Amniotic epithelial cell (primary cell): Measurements from ENCODE around the gene IQGAP2.
"Not testable (repeated sequence)": the region's sequence is repeated elsewhere in the genome, so short reads cannot be mapped to it uniquely, and the experiment has no call there.

ENCODE experiments used
- DNase-seq: peaks from one replicate; pipeline ENCODE4 v3.0.0-alpha.2; 2010; ENCODE audit warnings: low read depth

IQGAP2 gene

DNA sequence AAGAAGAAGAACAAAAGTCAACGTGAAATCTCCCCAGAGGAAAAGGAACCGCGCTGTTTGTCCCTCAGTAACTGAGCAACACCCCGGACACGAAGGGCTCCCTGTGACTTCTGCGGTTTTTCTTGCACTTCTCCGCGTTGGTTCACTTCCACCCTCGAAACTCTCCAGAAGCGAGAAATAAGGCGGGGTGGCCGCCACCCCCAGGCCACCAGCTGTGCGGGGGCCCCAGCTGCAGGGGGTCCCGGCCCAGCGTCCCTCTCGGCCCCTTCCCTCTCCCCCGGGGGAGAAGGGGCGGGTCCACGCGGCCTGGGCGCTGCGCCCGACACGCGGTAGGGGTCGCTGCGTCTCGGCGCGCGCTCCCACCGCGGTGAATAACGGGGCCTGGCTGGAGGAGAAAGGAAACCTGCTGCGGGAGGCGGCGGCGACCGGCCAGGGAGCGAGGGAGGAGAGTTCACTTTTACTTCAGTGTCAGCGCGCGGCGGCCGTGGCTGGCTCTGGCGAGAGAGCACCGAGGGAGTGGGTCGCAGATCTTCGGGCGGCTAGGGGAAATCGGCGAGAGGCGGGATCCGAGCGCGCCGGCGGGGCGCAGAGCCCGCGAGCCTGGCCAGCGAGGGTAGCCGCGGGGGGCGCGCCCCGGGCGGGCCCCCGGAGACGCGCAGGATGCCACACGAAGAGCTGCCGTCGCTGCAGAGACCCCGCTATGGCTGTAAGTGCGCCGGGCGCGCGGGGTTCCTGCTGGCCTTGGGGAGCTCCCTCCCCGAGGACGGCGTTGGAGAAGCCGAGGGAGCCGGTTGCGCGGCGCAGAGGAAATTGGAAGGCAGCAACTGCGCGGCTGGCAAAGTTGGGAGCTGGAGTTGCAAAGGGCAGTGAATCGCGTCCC lies at the start of gene IQGAP2:
IQGAP2 (plus strand) TSS at position 400 of the 880 bp plus-strand sequence; CDS start at position 661, 261 bp downstream.
- DNase-seq: peak; percentile 33

DNA sequence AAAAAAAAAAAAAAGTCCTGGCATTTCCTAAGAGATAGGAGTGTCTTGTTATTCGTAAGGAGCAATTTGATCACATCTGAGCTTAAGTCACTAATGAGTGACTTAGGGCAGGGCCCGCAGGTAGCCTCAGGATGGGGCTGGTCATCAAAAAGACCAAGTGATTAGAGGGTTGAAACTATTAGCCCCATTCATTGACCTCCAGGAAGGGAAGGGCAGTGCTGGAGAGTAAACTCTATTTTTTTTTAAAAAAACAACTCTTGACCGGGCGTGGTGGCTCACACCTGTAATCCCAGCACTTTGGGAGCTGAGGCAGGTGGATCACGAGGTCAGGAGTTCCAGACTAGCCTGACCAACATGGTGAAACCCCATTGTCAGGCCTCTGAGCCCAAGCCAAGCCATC lies 46.2 kb upstream of the IQGAP2 start:
- no peak for DNase-seq

- DNase-seq: no peak
Observed at GRCh38 chr5:76363352-76364225, 39.5 kb upstream of the IQGAP2 start.

- DNase-seq: no peak
Observed at GRCh38 chr5:76364226-76364589, 38.9 kb upstream of the IQGAP2 start.

DNA sequence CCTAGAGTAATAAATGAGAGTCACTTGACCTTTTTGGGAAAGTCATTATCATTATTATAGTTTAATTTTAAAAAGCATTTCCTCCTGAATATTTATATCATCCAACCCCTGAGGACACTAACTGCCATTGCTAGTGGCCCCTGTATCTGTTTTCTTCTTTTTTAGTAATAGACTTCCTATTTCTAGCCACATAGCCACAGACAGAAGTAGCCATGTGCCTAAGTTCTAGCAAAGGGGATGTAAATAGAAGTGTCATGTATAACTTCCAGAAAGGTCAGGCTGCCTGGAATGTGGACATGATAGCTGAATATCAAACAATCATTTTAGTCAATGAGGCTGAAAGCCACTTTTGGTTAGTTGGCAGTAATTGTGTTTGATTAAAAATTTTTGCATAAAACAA lies 37.5 kb upstream of the IQGAP2 start:
- no peak for DNase-seq

- no peak for DNase-seq
Observed at GRCh38 chr5:76366596-76366995, 36.5 kb upstream of the IQGAP2 start.

DNA sequence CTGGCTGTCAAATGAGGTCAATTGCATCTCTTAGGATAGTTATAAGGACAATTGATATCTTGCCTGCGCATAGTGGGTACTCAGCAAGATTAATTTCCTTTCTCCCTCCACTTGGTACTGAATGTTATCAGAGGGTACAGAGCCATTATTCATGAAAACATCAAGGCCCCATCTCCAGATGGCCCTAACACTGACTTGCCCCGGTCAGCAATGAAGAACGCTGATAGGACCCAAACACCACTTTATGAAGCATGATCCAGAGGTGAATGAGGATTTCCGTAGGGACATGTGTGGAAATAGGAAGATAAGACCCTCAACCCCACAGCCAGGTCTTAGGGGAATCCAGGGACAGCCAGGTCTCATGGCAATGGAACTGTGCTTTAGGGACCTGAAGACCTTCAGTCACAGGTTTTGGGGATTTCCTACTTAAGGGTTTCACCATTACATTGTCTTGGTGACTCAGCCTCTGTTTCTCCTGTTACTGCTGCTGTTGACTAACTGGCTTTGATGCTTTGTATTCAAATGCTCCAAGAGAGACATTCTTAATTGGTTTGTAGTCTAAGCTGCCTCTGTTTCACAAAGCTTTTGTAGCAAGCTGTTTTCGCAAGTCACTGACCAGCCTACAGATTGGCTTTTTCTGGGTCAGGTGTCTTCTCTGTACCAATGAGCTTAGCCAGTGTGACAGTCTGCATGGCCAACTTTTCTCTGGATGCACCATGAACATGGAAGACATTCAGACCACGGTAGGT lies 35.3 kb upstream of the IQGAP2 start:
- peak; percentile 26 for DNase-seq

GRCh38 chr5:76368941-76369340 lies 34.1 kb upstream of the IQGAP2 start:
- no peak for DNase-seq

DNA sequence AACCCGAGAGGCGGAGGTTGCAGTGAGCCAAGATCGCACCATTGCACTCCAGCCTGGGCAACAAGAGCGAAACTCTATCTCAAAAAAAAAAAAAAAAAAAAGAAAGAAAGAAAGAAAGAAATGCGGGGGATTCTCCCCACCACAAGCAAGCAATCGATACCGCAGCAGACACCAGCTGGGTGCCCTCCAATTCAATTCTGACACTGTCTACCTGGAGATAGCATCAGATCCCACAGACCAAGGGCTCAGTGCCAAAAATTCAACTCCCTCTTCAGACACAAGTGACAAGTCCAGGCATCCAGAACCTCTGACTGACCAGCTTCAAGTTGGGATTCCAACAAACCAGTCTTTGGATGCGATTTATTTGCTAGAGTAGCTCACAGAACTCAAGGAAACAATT lies 33.4 kb upstream of the IQGAP2 start:
- DNase-seq: not testable (repeated sequence)

DNA sequence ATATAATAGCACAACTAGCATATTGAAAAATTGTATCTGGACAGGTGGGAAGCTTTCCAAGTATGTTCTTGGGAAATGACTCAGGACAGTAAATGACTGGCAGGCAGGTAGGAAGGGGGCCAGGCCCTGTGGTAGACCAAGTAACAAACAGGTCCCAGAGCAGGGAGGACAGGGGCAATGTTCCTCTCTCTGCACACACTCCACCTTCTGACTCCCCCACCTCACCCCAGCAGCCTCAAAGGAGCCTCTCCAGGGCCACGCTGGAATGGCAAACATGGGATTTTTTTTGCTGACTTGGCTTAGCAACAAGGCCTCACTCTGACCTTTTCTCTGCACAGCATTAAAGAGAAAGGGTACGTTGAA lies 31.1 kb upstream of the IQGAP2 start:
- peak; percentile 2 for DNase-seq

DNA sequence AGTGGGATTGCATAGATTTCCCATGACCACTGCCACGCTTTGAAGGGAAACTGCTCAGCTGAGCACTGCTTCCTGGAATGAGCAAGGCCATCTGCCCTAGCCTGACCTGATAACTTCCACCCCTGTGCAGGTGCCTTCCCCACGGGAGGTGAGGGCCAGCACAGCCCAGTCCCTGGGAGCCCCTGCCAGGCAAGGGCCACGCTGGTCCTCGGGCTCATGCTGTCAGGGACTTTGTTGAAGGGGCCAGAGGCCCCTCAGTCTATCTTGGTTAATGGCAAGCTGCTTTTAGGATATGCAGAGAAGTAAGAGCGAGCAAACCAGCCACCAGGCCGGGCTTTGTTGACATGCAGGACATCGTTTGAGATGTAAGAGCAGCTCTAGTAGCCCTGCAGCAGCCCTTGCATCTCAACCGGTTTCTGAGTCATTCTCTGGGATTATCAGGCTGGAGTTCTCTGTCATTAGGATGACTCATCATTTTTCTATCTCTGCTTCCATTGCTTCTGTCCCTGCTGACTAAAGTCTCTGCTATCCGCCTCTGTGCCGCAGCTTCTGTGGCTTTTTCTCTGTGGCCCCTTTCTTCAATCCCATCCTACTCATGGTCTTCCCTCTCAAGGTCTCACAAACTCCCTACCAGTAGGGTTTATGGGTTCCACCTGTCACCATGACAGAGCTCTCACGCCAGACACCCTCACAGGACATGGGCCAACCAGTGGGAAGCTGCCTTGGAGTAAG lies 30.6 kb upstream of the IQGAP2 start:
- peak; percentile 87 for DNase-seq

DNA sequence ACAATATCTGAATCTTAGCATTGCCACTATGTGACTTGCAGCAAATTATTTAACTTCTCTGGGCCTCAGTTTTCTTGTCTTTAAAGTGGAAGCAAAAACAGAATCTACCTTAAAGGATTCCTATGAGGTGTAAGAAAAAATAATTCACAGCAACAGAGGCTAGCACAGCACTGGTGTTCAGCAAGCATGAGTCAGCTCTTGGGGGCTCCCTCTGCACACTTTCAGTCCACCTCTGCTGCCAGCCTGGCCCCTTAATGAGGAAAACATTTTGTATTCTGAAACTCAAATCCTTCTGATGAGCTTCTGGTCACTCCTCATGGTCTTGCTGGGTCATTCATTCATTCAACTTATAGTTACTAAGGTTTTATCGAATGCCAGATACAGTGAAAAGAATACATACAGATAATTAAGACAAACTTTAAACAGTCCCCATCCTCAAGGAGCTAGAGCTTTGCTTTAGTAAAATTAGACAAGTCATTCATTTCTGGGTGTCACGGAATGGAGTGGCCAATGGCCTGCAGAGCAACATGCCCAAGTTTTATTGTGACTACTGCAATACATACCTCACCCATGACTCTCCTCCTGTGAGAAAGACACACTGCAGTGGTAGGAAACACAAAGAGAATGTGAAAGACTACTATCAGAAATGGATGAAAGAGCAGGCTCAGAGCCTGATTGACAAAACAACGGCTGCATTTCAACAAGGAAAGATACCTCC lies 26.8 kb upstream of the IQGAP2 start:
- DNase-seq: no peak

DNA sequence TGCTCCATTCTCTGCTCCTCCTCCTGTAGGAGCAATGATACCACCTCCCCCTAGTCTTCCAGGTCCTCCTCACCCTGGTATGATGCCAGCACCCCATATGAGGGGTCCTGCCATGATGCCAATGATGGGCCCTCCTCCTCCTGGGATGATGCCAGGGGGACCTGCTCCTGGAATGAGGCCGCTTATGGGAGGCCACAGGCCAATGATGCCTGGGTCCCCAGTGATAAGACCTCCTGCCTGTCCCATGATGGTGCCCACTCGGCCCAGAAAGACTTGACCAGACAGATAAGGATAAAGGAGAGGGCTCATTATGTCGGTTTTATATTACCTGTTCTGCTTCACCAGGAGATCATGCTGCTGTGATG lies 26.2 kb upstream of the IQGAP2 start:
- no peak for DNase-seq

DNA sequence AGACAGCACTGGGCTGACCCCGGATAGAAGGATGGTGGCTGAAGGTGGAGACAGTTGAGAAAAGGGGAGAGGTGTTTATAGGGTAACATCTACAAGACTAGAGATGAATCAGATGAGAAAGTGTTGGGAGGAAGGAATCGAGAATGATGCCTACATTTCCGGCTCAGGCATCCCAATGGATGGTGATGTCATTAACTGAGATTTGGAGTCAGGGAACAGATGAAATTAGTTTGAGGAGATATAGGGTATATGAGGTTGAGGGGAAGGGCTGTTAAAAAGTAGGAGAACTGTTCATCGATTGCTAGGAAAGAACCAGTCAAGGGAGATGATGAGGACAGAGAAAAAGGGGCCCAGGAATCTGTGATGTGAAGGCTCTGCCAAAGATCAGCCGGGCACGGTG lies 24.7 kb upstream of the IQGAP2 start:
- DNase-seq: no peak

- DNase-seq: no peak
Observed at GRCh38 chr5:76379316-76379715, 23.8 kb upstream of the IQGAP2 start.

GRCh38 chr5:76379855-76380254 lies 23.2 kb upstream of the IQGAP2 start:
- DNase-seq: no peak

- DNase-seq: no peak
Observed at GRCh38 chr5:76380346-76381066, 22.6 kb upstream of the IQGAP2 start.

GRCh38 chr5:76383126-76383832 lies 19.8 kb upstream of the IQGAP2 start:
- DNase-seq: no peak

GRCh38 chr5:76384189-76384588 lies 18.9 kb upstream of the IQGAP2 start:
- DNase-seq: no peak

DNA sequence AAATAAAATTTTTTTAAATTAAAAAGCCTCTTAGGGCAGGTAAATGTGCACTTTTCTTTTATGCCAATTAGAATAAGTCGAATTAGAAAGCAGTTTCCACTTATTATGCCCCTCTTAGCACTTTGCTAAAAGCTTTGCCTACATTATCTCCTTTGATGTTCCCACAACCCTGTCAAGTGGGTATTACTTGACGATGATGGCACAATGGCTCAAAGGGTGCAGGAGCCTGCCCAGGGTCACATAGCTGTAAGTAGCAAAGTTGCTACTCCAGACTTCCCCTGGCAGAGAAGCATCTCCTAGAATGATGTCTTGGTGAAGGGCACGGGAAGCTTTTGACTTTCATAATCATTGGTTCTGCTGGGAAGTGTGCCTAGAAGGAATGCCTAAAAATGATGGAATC lies 18.4 kb upstream of the IQGAP2 start:
- no peak for DNase-seq
